GM19025 (cell line): Measurements from ENCODE around the gene C3orf22.

Experiments
- ATAC-seq: cut with Tn5 transposase; IDR thresholded peaks from one replicate; pipeline ENCODE4 v1.9.1; 2021; ENCODE audit warnings: mild to moderate bottlenecking, low read depth, moderate library complexity; ENCODE audit not compliant: unreplicated experiment

Gene C3orf22

DNA sequence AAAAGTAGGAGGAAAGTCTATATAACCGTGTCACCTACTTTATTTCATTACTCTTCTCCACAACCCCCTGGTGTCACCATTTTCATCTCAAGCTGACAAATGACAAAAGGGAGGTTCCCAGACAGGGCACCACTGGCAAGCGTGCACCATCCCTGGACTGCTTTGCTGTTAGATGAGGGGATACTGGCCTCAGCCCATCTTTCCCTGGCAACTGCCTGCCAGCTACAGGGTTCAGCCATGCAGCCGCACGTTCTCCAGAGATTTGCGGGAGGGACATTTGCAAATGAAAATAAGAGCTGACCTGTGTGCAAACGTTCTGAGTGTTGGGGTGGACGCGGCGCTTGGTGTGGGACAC is 41.8 kb downstream of the C3orf22 start:
- no peak for ATAC-seq

DNA sequence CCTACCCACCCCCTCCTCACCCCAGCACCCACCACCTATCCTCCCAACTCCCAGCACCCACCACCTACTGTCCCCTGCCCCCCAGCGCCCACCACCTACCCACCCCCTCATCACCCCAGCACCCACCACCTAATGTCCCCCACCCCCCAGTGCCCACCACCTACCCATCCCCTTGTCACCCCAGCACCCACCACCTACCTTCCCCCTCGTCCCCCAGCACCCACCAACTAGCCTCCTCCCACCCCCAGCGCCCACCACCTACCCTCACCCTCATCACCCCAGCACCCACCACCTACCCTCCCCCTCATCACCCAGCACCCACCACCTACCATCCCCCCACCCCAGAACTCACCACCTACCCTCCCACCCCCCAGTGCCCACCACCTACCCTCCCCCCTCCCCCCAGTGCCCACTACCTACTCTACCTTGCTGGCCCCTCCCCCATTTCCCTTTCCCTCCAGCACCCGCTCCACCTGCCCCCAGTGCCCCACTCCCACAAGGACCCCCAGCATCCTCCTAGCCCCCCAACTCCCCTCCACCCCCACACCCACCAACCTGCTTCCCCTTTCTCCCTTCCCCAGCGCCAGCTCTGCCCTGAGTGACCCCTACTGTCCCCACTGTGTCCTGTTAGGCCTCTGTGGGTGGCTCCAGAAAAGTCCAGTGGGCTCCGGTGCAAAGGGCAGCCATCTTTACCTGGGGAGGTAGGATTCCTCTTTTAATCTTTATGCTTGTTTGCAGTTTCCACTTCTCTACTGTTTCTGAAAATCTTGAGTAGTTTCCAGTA is 42.4 kb downstream of the C3orf22 start:
- ATAC-seq: no peak

DNA sequence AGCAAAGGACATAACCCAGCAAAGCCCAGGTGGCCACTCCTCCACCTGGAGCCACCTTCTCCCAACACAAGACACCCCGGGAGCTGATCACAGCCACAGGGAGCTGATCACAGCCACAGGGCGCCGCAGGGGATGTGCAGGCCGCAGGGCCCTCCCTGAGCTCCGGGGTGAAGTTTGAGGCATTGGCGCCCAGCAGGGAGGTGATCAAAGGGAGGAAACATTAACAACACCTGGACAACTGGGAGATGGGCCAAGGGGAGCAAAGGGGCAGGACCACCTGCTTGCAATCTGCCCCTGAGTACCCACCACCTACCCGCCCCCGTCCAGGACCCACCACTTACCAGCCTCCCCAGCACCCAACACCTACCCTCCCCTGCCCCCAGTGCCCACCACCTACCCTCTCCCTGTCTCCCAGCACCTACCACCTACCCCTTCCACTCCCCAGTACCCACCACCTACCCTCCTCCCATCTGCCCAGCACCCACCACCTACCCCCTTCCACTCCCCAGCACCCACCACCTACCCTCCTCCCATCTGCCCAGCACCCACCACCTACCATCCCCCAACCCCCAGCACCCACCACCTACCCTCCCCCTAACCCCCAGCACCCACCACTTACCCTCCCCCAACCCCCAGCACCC is 43.5 kb downstream of the C3orf22 start:
- no peak for ATAC-seq

GRCh38 chr3:126514161-126514560 is 44.6 kb downstream of the C3orf22 start:
- ATAC-seq: no peak

DNA sequence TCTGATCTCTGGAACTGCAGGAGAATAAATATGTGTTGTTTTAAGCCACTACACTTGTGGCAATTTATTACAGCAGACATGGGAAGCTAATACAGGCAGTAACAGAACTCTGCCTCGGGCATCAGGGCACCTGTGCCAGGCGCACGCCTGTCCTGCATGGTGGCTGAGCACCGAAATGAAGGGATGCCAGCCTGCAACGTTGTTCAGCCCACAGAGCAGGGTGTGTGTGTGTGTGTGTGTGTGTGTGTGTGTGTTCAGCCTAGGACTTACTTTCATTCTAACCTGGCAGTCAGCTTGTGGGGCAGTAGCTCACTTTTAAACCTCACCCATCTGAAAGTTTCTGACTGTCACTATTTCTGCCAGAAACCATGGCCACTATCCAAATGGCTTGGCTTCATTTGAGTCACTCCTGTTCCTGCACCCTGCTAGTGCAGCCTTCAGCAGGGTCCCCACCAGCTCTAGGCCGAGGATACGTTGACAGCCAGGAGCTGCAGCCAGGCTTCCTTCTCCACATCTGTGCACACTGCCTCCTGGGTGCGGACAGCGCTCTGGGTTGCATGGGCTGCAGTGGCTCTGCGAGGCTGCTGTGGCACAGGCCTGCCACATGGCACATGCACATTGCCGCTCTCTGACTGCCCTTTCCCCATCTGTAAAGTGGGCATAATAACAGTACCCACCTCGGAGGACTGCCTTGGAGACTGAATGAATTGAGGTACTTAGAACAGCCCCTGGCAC is 45.6 kb downstream of the C3orf22 start:
- ATAC-seq: no peak

DNA sequence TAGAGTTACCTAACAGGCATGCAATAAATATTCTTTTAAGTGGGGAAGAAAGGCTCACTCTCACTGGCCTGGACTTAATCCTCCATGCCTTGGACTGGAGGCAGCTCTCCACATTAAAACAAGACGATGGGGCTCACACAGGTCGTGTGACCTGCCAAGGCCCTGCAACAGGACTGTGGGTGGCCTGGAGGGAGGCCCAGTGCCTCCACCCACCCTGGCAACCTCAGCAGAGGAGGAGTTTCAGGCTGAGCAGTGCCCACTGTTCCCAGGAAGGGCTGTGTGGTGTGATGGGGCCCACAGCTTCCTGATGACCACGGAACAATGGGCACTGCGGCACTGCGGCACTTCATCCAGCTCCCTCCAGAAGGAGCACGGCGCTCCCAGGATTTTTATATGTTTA is 46.7 kb downstream of the C3orf22 start:
- no peak for ATAC-seq

DNA sequence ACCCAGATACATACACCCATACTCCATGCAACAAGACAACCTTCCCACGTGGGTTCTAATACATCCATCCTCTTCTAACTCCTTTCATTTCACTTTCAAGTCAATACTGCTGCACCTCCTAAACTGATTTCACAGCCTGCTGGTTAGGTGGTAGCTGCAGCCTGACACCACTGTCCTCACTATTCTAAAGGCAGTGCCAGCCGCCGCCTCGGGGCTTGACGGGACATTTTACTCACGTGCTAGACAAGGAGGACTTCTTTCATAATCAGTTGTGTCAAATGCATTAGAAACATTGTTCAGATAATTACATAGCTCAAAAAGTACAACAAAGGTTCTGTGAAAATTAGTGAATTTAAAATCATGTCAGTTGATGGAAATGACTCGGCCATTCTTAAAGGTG is 47.4 kb downstream of the C3orf22 start:
- no peak for ATAC-seq

- no peak for ATAC-seq
Observed at GRCh38 chr3:126510308-126510910, 48.3 kb downstream of the C3orf22 start.

DNA sequence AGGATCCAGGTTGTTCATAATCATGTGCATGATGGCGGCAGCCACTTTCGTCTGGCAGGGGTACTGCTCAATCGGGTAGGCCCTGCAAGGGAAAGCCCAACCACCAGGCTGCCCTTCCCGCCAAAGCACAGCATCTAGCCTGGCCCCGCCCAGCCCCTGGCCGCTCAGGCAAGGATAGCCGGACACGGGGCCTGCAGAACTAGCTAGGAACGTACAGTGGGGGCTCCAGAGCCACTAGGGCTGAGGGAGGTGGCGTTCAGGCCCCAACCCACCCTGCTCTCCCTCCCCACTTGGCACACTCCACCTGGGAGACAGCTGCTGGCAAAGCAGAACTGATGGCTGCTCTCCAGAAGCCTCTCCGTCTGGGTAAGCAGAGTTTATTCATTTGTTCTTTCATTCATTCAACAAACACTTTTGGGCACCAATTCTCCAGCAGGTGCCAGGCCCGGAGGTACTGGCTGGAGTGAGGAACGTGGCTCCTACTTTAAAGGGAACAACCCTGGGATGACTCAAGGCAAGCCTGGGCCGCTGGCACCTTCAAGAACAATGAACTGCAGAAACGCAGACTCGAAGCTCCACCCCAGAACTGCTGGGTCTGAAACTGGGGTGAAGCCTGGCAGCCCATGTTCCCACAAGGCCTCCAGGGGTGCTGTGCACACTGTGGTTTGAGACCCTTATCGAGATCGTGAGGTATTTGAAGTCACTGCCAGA is 49.0 kb downstream of the C3orf22 start:
- ATAC-seq: no peak

DNA sequence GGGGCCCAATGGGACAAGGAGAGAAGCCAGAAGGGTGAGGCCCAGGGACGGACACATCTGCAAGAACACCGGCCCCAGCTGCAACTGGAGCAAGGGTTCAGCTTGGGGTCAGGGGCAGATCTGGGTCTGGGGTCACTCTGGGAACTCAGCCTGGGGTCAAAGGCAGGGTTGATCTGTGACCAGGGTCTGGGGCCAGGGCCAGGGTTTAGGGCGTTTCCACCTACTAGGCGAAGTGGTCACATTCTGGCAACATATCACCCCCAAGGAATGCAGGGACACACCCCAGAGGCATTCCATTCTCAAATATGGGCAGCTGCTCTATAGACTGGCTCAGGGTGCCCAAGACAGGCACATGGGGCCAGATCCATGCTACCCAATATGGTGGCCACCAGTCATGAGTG is 50.2 kb downstream of the C3orf22 start:
- no peak for ATAC-seq

DNA sequence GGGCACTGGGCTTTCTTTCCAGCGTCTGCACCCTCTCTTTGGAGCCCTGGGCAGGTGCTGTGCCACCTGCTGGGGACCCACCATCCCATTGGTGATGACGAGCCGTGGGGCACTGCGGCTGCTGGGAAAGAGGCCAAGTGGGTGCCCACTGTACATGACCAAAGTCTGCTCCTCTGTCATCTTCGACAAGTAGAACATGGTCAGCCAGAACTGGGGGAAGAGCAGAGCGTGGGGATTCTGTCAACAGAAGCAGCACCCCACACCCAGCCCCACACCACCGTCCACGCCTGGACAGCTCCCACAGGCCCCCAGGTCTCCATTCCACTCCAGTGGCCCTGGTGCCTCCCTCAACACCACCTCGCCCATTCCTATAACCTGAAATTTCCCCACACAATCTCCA is 50.8 kb downstream of the C3orf22 start:
- no peak for ATAC-seq

DNA sequence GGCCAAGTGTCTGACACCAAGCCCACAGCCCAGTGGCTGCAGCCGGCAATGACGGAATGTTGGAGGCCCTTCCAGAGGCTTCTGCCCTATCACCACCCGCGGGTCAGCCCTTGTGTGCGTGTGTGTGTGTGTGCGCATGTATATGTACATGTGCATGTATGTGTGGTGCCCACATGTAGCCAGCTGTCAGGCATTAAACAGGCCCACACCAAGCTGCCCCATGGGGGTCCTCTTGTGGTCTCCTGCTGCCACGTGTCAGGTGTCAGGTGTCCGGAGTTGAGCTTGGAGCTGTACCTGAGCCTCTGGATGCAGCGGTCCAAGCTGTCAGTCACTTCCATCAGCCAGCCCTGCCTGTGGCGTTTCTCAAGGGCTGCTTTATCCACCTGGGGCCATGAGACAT is 55.0 kb downstream of the C3orf22 start:
- no peak for ATAC-seq

DNA sequence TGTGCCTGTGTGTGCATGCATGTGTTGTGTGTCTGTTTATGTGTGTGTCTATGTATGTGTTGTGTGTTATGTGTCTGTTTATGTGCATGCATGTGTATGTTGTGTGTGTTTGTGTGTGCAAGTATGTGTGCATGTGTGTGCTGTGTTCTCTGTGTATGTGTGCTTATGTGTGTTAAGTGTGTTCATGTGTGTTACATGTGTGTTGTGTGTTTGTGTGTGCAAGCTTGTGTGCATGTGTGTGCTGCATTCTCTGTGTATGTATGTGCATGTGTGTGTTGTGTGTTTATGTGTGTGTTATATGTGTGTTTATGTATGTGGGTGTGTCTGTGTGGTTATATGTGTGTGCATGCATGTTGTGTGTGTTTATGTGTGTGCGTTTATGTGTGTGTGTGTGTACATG is 56.1 kb downstream of the C3orf22 start:
- no peak for ATAC-seq

DNA sequence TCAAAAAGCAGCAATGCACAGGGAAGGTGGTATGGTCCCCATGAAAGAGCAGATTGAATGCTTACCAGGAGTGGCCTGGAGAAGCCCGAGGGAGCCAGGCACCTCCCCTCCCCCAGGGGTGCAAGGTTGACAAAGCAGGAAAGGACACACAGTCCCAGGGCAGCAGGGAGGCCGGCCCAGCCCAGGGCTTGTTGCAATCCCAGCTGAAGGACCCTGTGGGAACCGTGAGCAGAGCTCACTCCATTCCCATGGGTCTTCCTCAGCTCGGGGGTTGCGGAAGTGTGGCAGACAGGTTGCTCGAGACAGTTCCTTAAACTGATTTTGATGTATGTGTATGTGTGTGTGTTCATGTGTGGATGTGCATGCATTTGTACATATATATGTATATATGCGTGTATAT is 57.0 kb downstream of the C3orf22 start:
- no peak for ATAC-seq

- ATAC-seq: no peak
Observed at GRCh38 chr3:126501054-126501453, 57.7 kb downstream of the C3orf22 start.

GRCh38 chr3:126500016-126500415 is 58.7 kb downstream of the C3orf22 start:
- ATAC-seq: no peak
